Measurements from ENCODE around the gene DAGLA. TPM values are rescaled to one million over a fixed set of nuclear protein-coding genes. Genes with fewer than 3 reads are reported as not detected.

DAGLA gene
- total RNA-seq (2014; rRNA removed; shearing (Covaris generic)): 1.3 and 2.3 TPM in 2 replicates
- polyA plus RNA-seq (2016; fragmentation: Nextera tagmentation; extraction: Ambion mirVana): 1.3 and 1.4 TPM in 2 replicates

- peak within 1 kb of the TSS; percentile 89 for H2AFZ ChIP-seq
- peaks cover 21% of the 10 kb centered on the region for H3K27me3 ChIP-seq (replicated peaks; ENCODE audit: insufficient read depth)
- peak within 1 kb of the TSS; percentile 76 for H3K4me3 ChIP-seq
- peak; percentile 70 for DNase-seq
- H3K36me3 ChIP-seq (ENCODE audit: low read depth): no peaks in the 10 kb centered on the region
- peak within 1 kb of the TSS; percentile 70 for H3K9ac ChIP-seq
- no peak for TF ChIP-seq EZH2 (IDR thresholded peaks at IDR 0.05; ENCODE audit: insufficient read depth, poor library complexity, severe bottlenecking)
- no peak within 1 kb of the TSS for H3K27ac ChIP-seq
- no peaks in the 10 kb centered on the region for H4K20me1 ChIP-seq (ENCODE audit: insufficient read depth)
- H3K4me2 ChIP-seq (ENCODE audit: unreplicated experiment): peak within 1 kb of the TSS; percentile 86
- no peaks in the 10 kb centered on the region for H3K9me3 ChIP-seq (ENCODE audit: low read depth)
- no peaks in the 10 kb centered on the region for H3K9me2 ChIP-seq (ENCODE audit: insufficient read depth)
- no peaks in the 10 kb centered on the region; the same call in 1 of the 2 replicates for H3K79me2 ChIP-seq (ENCODE audit: insufficient read depth)
- WGBS, 2 experiments (ENCODE audit: low coverage in 1 of 2, low lambda C conversion rate in 2 of 2, missing lambda C conversion rate in 2 of 2): 3 to 5% methylated on average over 43 to 75 of the region's 84 CpGs
- peaks cover 4% of the 10 kb centered on the region; the same call in 1 of the 2 replicates for H3F3A ChIP-seq (ENCODE audit: insufficient read depth)
- in situ Hi-C loops (cut with MboI): no loop called here
- no peaks in the 10 kb centered on the region for H3K4me1 ChIP-seq (ENCODE audit: insufficient read depth)
Measured at GRCh38 chr11:61679893-61680621, at the start of gene DAGLA. TSS of gene DAGLA (plus strand) at chr11:61680391. CDS start at chr11:61720156, 39,765 bp downstream.

- Histone ChIP-seq H3K9ac (no peak overlapping the region), H3K4me1 (ENCODE audit: insufficient read depth) (peaks cover 4% of the 10 kb centered on the region), H3F3A (ENCODE audit: insufficient read depth) (no peaks in the 10 kb centered on the region), H3K36me3 (ENCODE audit: low read depth) (no peaks in the 10 kb centered on the region), H3K9me2 (ENCODE audit: insufficient read depth) (no peaks in the 10 kb centered on the region), H2AFZ (no peak overlapping the region), H3K79me2 (ENCODE audit: insufficient read depth) (no peaks in the 10 kb centered on the region), H3K4me3 (no peak overlapping the region), H3K27me3 (replicated peaks; ENCODE audit: insufficient read depth) (0 out of 2 replicates have a peak, but pooled peaks cover 4% of the 10 kb centered on the region), H3K27ac (no peak overlapping the region), H3K4me2 (ENCODE audit: unreplicated experiment) (no peak overlapping the region), H4K20me1 (ENCODE audit: insufficient read depth) (no peaks in the 10 kb centered on the region), H3K9me3 (ENCODE audit: low read depth) (no peaks in the 10 kb centered on the region)
- no peak for DNase-seq
- 75 to 80% methylated on average over 12 of the region's 12 CpGs for WGBS, 2 experiments (ENCODE audit: low coverage in 1 of 2, low lambda C conversion rate in 2 of 2, missing lambda C conversion rate in 2 of 2)
- TF ChIP-seq EZH2phosphoT487 (IDR thresholded peaks at IDR 0.05; ENCODE audit: insufficient read depth, low read depth) (no peak), EZH2 (IDR thresholded peaks at IDR 0.05; ENCODE audit: insufficient read depth, poor library complexity, severe bottlenecking) (no peak)
- in situ Hi-C loops (cut with MboI): loop anchor here (10.0 kb wide), 1 partner anchor 157 kb away; no protein-coding TSS in a partner anchor
Measured at GRCh38 chr11:61632096-61632495, 48.1 kb upstream of the DAGLA start.

GRCh38 chr11:61635304-61635703 is 44.9 kb upstream of the DAGLA start:
- Histone ChIP-seq H3K27ac (no peak overlapping the region), H3K4me3 (no peak overlapping the region), H3K4me1 (ENCODE audit: insufficient read depth) (no peaks in the 10 kb centered on the region), H3K4me2 (ENCODE audit: unreplicated experiment) (no peak overlapping the region), H3K27me3 (replicated peaks; ENCODE audit: insufficient read depth) (0 out of 2 replicates have a peak, but pooled peaks cover 4% of the 10 kb centered on the region), H2AFZ (no peak overlapping the region), H3K9me2 (ENCODE audit: insufficient read depth) (no peaks in the 10 kb centered on the region), H3K36me3 (ENCODE audit: low read depth) (no peaks in the 10 kb centered on the region), H4K20me1 (ENCODE audit: insufficient read depth) (no peaks in the 10 kb centered on the region), H3K9me3 (ENCODE audit: low read depth) (no peaks in the 10 kb centered on the region), H3F3A (ENCODE audit: insufficient read depth) (no peaks in the 10 kb centered on the region), H3K79me2 (ENCODE audit: insufficient read depth) (no peaks in the 10 kb centered on the region), H3K9ac (no peak overlapping the region)
- DNase-seq: no peak
- 60 to 64% methylated on average over 1 of the region's 1 CpG for WGBS, 2 experiments (ENCODE audit: low coverage in 1 of 2, low lambda C conversion rate in 2 of 2, missing lambda C conversion rate in 2 of 2)
- no peak for TF ChIP-seq EZH2phosphoT487 (IDR thresholded peaks at IDR 0.05; ENCODE audit: insufficient read depth, low read depth)
- in situ Hi-C loops (cut with MboI): loop anchor here (10.0 kb wide), 1 partner anchor 161 kb away; no protein-coding TSS in a partner anchor

GRCh38 chr11:61635787-61636186 is 44.4 kb upstream of the DAGLA start:
- Histone ChIP-seq H3K79me2 (ENCODE audit: insufficient read depth) (no peaks in the 10 kb centered on the region), H3K9me3 (ENCODE audit: low read depth) (no peaks in the 10 kb centered on the region), H3K36me3 (ENCODE audit: low read depth) (no peaks in the 10 kb centered on the region), H3K27ac (no peak overlapping the region), H3K27me3 (replicated peaks; ENCODE audit: insufficient read depth) (0 out of 2 replicates have a peak, but pooled peaks cover 4% of the 10 kb centered on the region), H3K4me1 (ENCODE audit: insufficient read depth) (no peaks in the 10 kb centered on the region), H3K4me2 (ENCODE audit: unreplicated experiment) (no peak overlapping the region), H3K4me3 (no peak overlapping the region), H3F3A (ENCODE audit: insufficient read depth) (no peaks in the 10 kb centered on the region), H3K9ac (no peak overlapping the region), H2AFZ (no peak overlapping the region), H3K9me2 (ENCODE audit: insufficient read depth) (no peaks in the 10 kb centered on the region), H4K20me1 (ENCODE audit: insufficient read depth) (no peaks in the 10 kb centered on the region)
- no peak for DNase-seq
- in situ Hi-C loops (cut with MboI): loop anchor here (10.0 kb wide), 1 partner anchor 161 kb away; no protein-coding TSS in a partner anchor
- TF ChIP-seq EZH2 (IDR thresholded peaks at IDR 0.05; ENCODE audit: insufficient read depth, poor library complexity, severe bottlenecking) (no peak), EZH2phosphoT487 (IDR thresholded peaks at IDR 0.05; ENCODE audit: insufficient read depth, low read depth) (no peak)
- WGBS, 2 experiments (ENCODE audit: low coverage in 1 of 2, low lambda C conversion rate in 2 of 2, missing lambda C conversion rate in 2 of 2): 76 to 80% methylated on average over 5 of the region's 5 CpGs

Data from GM23248 (cell line).